H1 (cell line): ENCODE data around the gene FASN. TPM values are rescaled to one million over a fixed set of nuclear protein-coding genes. Genes with fewer than 3 reads are reported as not detected.

Experiments used
- CHD2 ChIP-seq: IDR thresholded peaks from 2 replicates; pipeline ENCODE4 v1.6.1; 2012; ENCODE audit warnings: low read length, improper control_type of control experiment
- GABPA ChIP-seq: IDR thresholded peaks from 2 replicates; pipeline ENCODE4 v1.6.1; 2011; ENCODE audit warnings: mild to moderate bottlenecking, low read length, moderate library complexity, borderline replicate concordance; ENCODE audit not compliant: insufficient read depth
- polyA plus RNA-seq, 7 experiments: library from polyadenylated mRNA; depleted of rRNA in 3 of 7; stranded (reverse) in 5 of 7; unstranded in 2 of 7; fragments of >200 nt in 5 of 7; fragments of 200-250 nt in 2 of 7; gene quantifications; 1 replicate in 5 of 7; 2 replicates in 1 of 7; 4 replicates in 1 of 7; pipeline versions ENCODE4 v1.2.1 to v1.2.3, GENCODE V29; 2011 to 2013; ENCODE audit warnings: missing spikeins in 2 of 7, mixed read lengths in 2 of 7
- total RNA-seq: library from RNA; stranded (reverse); fragmentation: NEBNext Ultra II Directional; extraction: Animal tissue kit (Norgen Biotek cat#: 25700); gene quantifications from 2 replicates; pipeline ENCODE4 v1.2.1, GENCODE V29; 2021

Gene FASN
- total and polyA plus RNA-seq, 2 of the 8 experiments (the other 6 are each of a cell fraction or from before 2014, with no cell fraction given), result 143 to 561 TPM

- TF ChIP-seq CHD2, result no peak
- TF ChIP-seq GABPA, result no peak
These were observed 51.1 kb downstream of the FASN start (continued) for GRCh38 chr17:82046903-82047302.
